ENCODE data around the gene TEX11. TPM values are rescaled to one million over a fixed set of nuclear protein-coding genes. Genes with fewer than 3 reads are reported as not detected.
"Not testable (repeated sequence)": the region's sequence is repeated elsewhere in the genome, so short reads cannot be mapped to it uniquely, and the experiment has no call there.

The TEX11 gene
- total and polyA plus RNA-seq, 4 donors = not detected

DNA sequence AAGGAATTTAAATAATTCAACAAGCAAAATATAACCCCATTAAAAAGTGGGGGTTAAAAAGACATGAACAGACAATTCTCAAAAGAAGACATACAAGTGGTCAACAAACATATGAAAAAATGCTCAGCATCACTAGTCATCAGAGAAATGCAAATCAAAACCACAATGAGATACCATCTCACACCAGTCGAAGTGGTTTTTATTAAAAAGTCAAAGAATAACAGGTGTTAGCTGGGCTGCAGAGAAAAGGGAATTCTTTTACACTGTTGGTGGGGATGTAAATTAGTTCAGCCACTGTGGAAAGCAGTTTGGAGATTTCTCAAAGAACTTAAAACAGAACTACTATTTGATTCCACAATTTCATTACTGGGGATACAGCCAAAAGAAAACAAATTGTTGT, 111.8 kb downstream of the TEX11 start:
- H3K27ac ChIP-seq (ENCODE audit: low read depth in 1 of 2, low read length in 2 of 2); intact Hi-C loops (cut with DNase I); H3K36me3 ChIP-seq (ENCODE audit: control insufficient read depth in 1 of 2, insufficient read depth in 2 of 2, low read length in 1 of 2); H3K4me3 ChIP-seq (ENCODE audit: low read length in 2 of 2); DNase-seq; H3K9me3 ChIP-seq (ENCODE audit: control insufficient read depth, low read length); H3K4me1 ChIP-seq (ENCODE audit: control insufficient read depth in 1 of 2, insufficient read depth in 2 of 2, low read length in 2 of 2); ATAC-seq (ENCODE audit: low FRiP score); H3K27me3 ChIP-seq (ENCODE audit: control insufficient read depth in 1 of 2, insufficient read depth in 2 of 2, low read length in 1 of 2): not testable (repeated sequence)
- 51 to 60% methylated on average over 1 of the region's 1 CpG for WGBS, 2 donors

- Histone ChIP-seq H3K9me3 (ENCODE audit: control insufficient read depth, low read length) (peaks cover 2% of the 10 kb centered on the region), H3K4me3 (ENCODE audit: low read length in 2 of 2) (no peak overlapping the region), H3K36me3 (ENCODE audit: control insufficient read depth in 1 of 2, insufficient read depth in 2 of 2, low read length in 1 of 2) (no peaks in the 10 kb centered on the region), H3K27me3 (ENCODE audit: control insufficient read depth in 1 of 2, insufficient read depth in 2 of 2, low read length in 1 of 2) (no peaks in the 10 kb centered on the region), H3K4me1 (ENCODE audit: control insufficient read depth in 1 of 2, insufficient read depth in 2 of 2, low read length in 2 of 2) (no peaks in the 10 kb centered on the region), H3K27ac (ENCODE audit: low read depth in 1 of 2, low read length in 2 of 2) (no peak overlapping the region)
- ATAC-seq (ENCODE audit: low FRiP score) (no peak), DNase-seq (no peak)
- intact Hi-C loops (cut with DNase I) = loop anchor here in 1 of 2 donors (5.0 kb wide), 1 partner anchor 388 kb away; no protein-coding TSS in a partner anchor
- 39 to 44% methylated on average over 2 of the region's 2 CpGs for WGBS, 2 donors
Measured at GRCh38 chrX:70774223-70774622, 134.3 kb downstream of the TEX11 start.

GRCh38 chrX:70769659-70770227, 138.8 kb downstream of the TEX11 start:
- Histone ChIP-seq H3K9me3 (ENCODE audit: control insufficient read depth, low read length) (peaks cover 2% of the 10 kb centered on the region), H3K36me3 (ENCODE audit: control insufficient read depth in 1 of 2, insufficient read depth in 2 of 2, low read length in 1 of 2) (no peaks in the 10 kb centered on the region), H3K4me3 (ENCODE audit: low read length in 2 of 2) (no peak overlapping the region), H3K27me3 (ENCODE audit: control insufficient read depth in 1 of 2, insufficient read depth in 2 of 2, low read length in 1 of 2) (no peaks in the 10 kb centered on the region), H3K27ac (ENCODE audit: low read depth in 1 of 2, low read length in 2 of 2) (no peak overlapping the region), H3K4me1 (ENCODE audit: control insufficient read depth in 1 of 2, insufficient read depth in 2 of 2, low read length in 2 of 2) (no peaks in the 10 kb centered on the region)
- WGBS, 2 donors = 18 to 25% methylated on average over 3 of the region's 3 CpGs
- intact Hi-C loops (cut with DNase I) = loop anchor here (5.0 to 10.0 kb wide), 2 partner anchors 393 to 405 kb away; no protein-coding TSS in a partner anchor
- no peak for DNase-seq
- ATAC-seq (ENCODE audit: low FRiP score) = no peak

- Histone ChIP-seq H3K4me3 (ENCODE audit: low read length in 2 of 2) (no peak overlapping the region), H3K27ac (ENCODE audit: low read depth in 1 of 2, low read length in 2 of 2) (no peak overlapping the region), H3K36me3 (ENCODE audit: control insufficient read depth in 1 of 2, insufficient read depth in 2 of 2, low read length in 1 of 2) (no peaks in the 10 kb centered on the region), H3K27me3 (ENCODE audit: control insufficient read depth in 1 of 2, insufficient read depth in 2 of 2, low read length in 1 of 2) (no peaks in the 10 kb centered on the region), H3K4me1 (ENCODE audit: control insufficient read depth in 1 of 2, insufficient read depth in 2 of 2, low read length in 2 of 2) (no peaks in the 10 kb centered on the region), H3K9me3 (ENCODE audit: control insufficient read depth, low read length) (no peaks in the 10 kb centered on the region)
- ATAC-seq (ENCODE audit: low FRiP score) (no peak), DNase-seq (no peak)
- intact Hi-C loops (cut with DNase I) = loop anchor here in 1 of 2 donors (10.0 kb wide), 1 partner anchor 413 kb away; no protein-coding TSS in a partner anchor
- 42 to 50% methylated on average over 10 of the region's 10 CpGs for WGBS, 2 donors
Measured at GRCh38 chrX:70762285-70762684, 146.2 kb downstream of the TEX11 start.

- Histone ChIP-seq H3K27ac (ENCODE audit: low read depth in 1 of 2, low read length in 2 of 2) (no peak overlapping the region), H3K36me3 (ENCODE audit: control insufficient read depth in 1 of 2, insufficient read depth in 2 of 2, low read length in 1 of 2) (no peaks in the 10 kb centered on the region), H3K4me1 (ENCODE audit: control insufficient read depth in 1 of 2, insufficient read depth in 2 of 2, low read length in 2 of 2) (no peaks in the 10 kb centered on the region), H3K27me3 (ENCODE audit: control insufficient read depth in 1 of 2, insufficient read depth in 2 of 2, low read length in 1 of 2) (no peaks in the 10 kb centered on the region), H3K9me3 (ENCODE audit: control insufficient read depth, low read length) (no peaks in the 10 kb centered on the region), H3K4me3 (ENCODE audit: low read length in 2 of 2) (no peak overlapping the region)
- WGBS, 2 donors = 62 to 68% methylated on average over 12 of the region's 12 CpGs
- ATAC-seq (ENCODE audit: low FRiP score) (no peak), DNase-seq (no peak)
- intact Hi-C loops (cut with DNase I) = no loop called here
Measured at GRCh38 chrX:70755850-70756249, 152.7 kb downstream of the TEX11 start.

DNA sequence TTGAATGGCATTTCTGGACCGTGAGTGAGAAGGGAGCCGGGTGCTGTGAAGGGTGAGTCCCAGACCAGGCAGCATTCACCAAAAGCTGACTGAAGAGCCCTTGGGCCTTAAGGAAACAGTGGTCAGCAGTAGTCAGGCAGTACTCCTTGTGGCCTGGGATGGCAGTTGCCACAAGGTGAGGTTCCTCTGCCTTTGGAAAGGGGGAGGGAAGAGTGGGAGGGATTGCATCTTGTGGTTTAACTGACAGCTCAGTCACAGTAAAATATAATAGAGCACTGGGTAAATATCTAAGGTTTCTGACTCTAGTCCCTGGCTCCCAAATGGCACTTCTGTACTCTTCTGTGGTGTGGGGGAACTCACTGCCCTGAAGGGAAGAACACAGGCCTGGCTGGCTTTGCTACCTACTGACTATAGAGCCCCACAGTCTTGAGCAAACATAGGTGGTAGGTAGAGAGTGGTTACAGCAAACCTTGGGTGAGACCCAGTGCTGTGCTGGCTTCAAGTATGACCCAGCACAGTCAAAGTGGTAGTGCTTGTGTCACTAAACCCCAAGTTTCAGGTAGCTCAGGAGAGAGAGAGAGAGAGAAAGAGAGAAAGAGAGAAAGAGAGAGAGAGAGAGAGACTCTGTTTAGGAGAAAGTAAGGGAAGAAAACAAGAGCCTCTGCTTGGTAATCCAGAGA, 154.2 kb downstream of the TEX11 start:
- intact Hi-C loops (cut with DNase I) = no loop called here
- H3K4me1 ChIP-seq (ENCODE audit: control insufficient read depth in 1 of 2, insufficient read depth in 2 of 2, low read length in 2 of 2) = no peaks in the 10 kb centered on the region
- H3K9me3 ChIP-seq (ENCODE audit: control insufficient read depth, low read length) = no peaks in the 10 kb centered on the region
- no peak overlapping the region for H3K27ac ChIP-seq (ENCODE audit: low read depth in 1 of 2, low read length in 2 of 2)
- ATAC-seq (ENCODE audit: low FRiP score) = no peak
- H3K27me3 ChIP-seq (ENCODE audit: control insufficient read depth in 1 of 2, insufficient read depth in 2 of 2, low read length in 1 of 2) = no peaks in the 10 kb centered on the region
- 51 to 85% methylated on average over 2 of the region's 2 CpGs for WGBS, 2 donors
- H3K36me3 ChIP-seq (ENCODE audit: control insufficient read depth in 1 of 2, insufficient read depth in 2 of 2, low read length in 1 of 2) = no peaks in the 10 kb centered on the region
- H3K4me3 ChIP-seq (ENCODE audit: low read length in 2 of 2) = no peak overlapping the region
- DNase-seq = no peak

DNA sequence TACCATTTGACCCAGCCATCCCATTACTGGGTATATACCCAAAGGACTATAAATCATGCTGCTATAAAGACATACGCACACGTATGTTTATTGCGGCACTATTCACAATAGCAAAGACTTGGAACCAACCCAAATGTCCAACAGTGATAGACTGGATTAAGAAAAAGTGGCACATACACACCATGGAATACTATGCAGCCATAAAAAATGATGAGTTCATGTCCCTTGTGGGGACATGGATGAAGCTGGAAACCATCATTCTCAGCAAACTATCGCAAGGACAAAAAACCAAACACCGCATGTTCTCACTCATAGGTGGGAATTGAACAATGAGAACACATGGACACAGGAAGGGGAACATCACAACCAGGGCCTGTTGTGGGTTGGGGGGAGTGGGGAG, 174.7 kb downstream of the TEX11 start:
- ATAC-seq (ENCODE audit: low FRiP score); H3K4me3 ChIP-seq (ENCODE audit: low read length in 2 of 2); H3K27ac ChIP-seq (ENCODE audit: low read depth in 1 of 2, low read length in 2 of 2); H3K9me3 ChIP-seq (ENCODE audit: control insufficient read depth, low read length); H3K4me1 ChIP-seq (ENCODE audit: control insufficient read depth in 1 of 2, insufficient read depth in 2 of 2, low read length in 2 of 2); intact Hi-C loops (cut with DNase I); H3K36me3 ChIP-seq (ENCODE audit: control insufficient read depth in 1 of 2, insufficient read depth in 2 of 2, low read length in 1 of 2); DNase-seq; H3K27me3 ChIP-seq (ENCODE audit: control insufficient read depth in 1 of 2, insufficient read depth in 2 of 2, low read length in 1 of 2): not testable (repeated sequence)
- 94 to 100% methylated on average over 3 to 4 of the region's 5 CpGs for WGBS, 2 donors

GRCh38 chrX:70727961-70728360, 180.6 kb downstream of the TEX11 start:
- H3K36me3 ChIP-seq (ENCODE audit: control insufficient read depth in 1 of 2, insufficient read depth in 2 of 2, low read length in 1 of 2); H3K9me3 ChIP-seq (ENCODE audit: control insufficient read depth, low read length); H3K4me3 ChIP-seq (ENCODE audit: low read length in 2 of 2); H3K27me3 ChIP-seq (ENCODE audit: control insufficient read depth in 1 of 2, insufficient read depth in 2 of 2, low read length in 1 of 2); DNase-seq; ATAC-seq (ENCODE audit: low FRiP score); H3K27ac ChIP-seq (ENCODE audit: low read depth in 1 of 2, low read length in 2 of 2); intact Hi-C loops (cut with DNase I); H3K4me1 ChIP-seq (ENCODE audit: control insufficient read depth in 1 of 2, insufficient read depth in 2 of 2, low read length in 2 of 2): not testable (repeated sequence)
- 88 to 90% methylated on average over 1 of the region's 1 CpG for WGBS, 2 donors

DNA sequence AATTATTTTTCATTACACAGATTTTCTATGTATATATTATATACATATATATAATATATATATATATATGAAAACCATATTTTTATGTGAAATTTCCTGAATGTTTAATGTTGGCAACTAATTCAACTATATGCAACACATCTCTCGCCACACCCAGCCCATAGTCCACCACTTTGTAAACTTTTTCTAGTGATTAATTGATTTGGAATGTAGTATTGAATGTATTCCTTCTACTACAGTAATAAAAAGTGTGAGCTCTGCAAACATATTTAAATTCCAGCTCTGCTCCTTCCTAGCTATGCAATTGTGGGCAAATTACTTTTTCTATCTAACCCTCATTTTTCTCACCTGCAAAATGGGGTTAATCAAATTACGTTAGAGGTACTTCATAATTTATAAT, 187.8 kb downstream of the TEX11 start:
- Histone ChIP-seq H3K9me3 (ENCODE audit: control insufficient read depth, low read length) (no peaks in the 10 kb centered on the region), H3K27ac (ENCODE audit: low read depth in 1 of 2, low read length in 2 of 2) (no peak overlapping the region), H3K27me3 (ENCODE audit: control insufficient read depth in 1 of 2, insufficient read depth in 2 of 2, low read length in 1 of 2) (no peaks in the 10 kb centered on the region), H3K36me3 (ENCODE audit: control insufficient read depth in 1 of 2, insufficient read depth in 2 of 2, low read length in 1 of 2) (no peaks in the 10 kb centered on the region), H3K4me3 (ENCODE audit: low read length in 2 of 2) (no peak overlapping the region), H3K4me1 (ENCODE audit: control insufficient read depth in 1 of 2, insufficient read depth in 2 of 2, low read length in 2 of 2) (no peaks in the 10 kb centered on the region)
- ATAC-seq (ENCODE audit: low FRiP score) (no peak), DNase-seq (no peak)
- 72 to 81% methylated on average over 2 of the region's 2 CpGs for WGBS, 2 donors
- intact Hi-C loops (cut with DNase I) = no loop called here
